ENCODE data around the gene CPT2. TPM values are rescaled to one million over a fixed set of nuclear protein-coding genes. Genes with fewer than 3 reads are reported as not detected.

Gene CPT2
- total RNA-seq, result 11.6 TPM
- 10 to 100 TPM; 27.4 to 35.3 (median 33.5) TPM for polyA plus RNA-seq

- peak within 1 kb of the TSS; percentile 97 to 98 (median 98) for H3K4me3 Mint-ChIP-seq
- peaks cover 26% of the 10 kb centered on the region for H3K4me1 ChIP-seq (ENCODE audit: control insufficient read depth, insufficient read depth, low read length, poor library complexity, severe bottlenecking)
- peak within 1 kb of the TSS; percentile 94 for H3K27ac ChIP-seq (ENCODE audit: insufficient read depth, low read length, poor library complexity, severe bottlenecking)
- DNase-seq (peak; percentile 86 to 96 (median 90)), ATAC-seq (ENCODE audit: low read depth in 2 of 2) (peak; percentile 97 to 99)
- peak within 1 kb of the TSS; percentile 99 to 100 (median 100) for H3K27ac Mint-ChIP-seq
- no peaks in the 10 kb centered on the region for H3K9me3 Mint-ChIP-seq
- no peaks in the 10 kb centered on the region for H3K27me3 ChIP-seq (ENCODE audit: control insufficient read depth, insufficient read depth, low read length)
- peaks cover 18 to 53% (median 39%) of the 10 kb centered on the region in 4 donors for H3K4me1 Mint-ChIP-seq
- peaks cover 12% of the 10 kb centered on the region for H3K36me3 ChIP-seq (ENCODE audit: control insufficient read depth, insufficient read depth, low read length)
- H3K9me3 ChIP-seq (ENCODE audit: control insufficient read depth in 2 of 2, low read length in 2 of 2), result no peaks in the 10 kb centered on the region
- no peaks in the 10 kb centered on the region for H3K27me3 Mint-ChIP-seq
- H3K36me3 Mint-ChIP-seq, result peaks cover 25% of the 10 kb centered on the region
- H3K4me3 ChIP-seq (ENCODE audit: low read depth, low read length), result peak within 1 kb of the TSS; percentile 94
Observed at GRCh38 chr1:53196485-53197290, at the start of gene CPT2. CPT2 (plus strand) TSS chr1:53196824; CDS start chr1:53196944, 120 bp downstream.

GRCh38 chr1:53147174-53147573, 49.5 kb upstream of the CPT2 start:
- no peak overlapping the region for H3K27ac Mint-ChIP-seq
- H3K9me3 Mint-ChIP-seq, result no peaks in the 10 kb centered on the region
- H3K36me3 Mint-ChIP-seq, result no peaks in the 10 kb centered on the region
- peaks cover 0 to 3% (median 0%) of the 10 kb centered on the region in 4 donors for H3K4me1 Mint-ChIP-seq
- Histone ChIP-seq H3K27ac (ENCODE audit: insufficient read depth, low read length, poor library complexity, severe bottlenecking) (no peak overlapping the region), H3K9me3 (ENCODE audit: control insufficient read depth in 2 of 2, low read length in 2 of 2) (no peaks in the 10 kb centered on the region), H3K36me3 (ENCODE audit: control insufficient read depth, insufficient read depth, low read length) (no peaks in the 10 kb centered on the region), H3K4me3 (ENCODE audit: low read depth, low read length) (no peak overlapping the region), H3K4me1 (ENCODE audit: control insufficient read depth, insufficient read depth, low read length, poor library complexity, severe bottlenecking) (no peaks in the 10 kb centered on the region), H3K27me3 (ENCODE audit: control insufficient read depth, insufficient read depth, low read length) (no peaks in the 10 kb centered on the region)
- no peaks in the 10 kb centered on the region for H3K27me3 Mint-ChIP-seq
- no peak for ATAC-seq (ENCODE audit: low read depth in 2 of 2)
- no peak overlapping the region for H3K4me3 Mint-ChIP-seq
- no peak for DNase-seq

GRCh38 chr1:53148123-53148522, 48.5 kb upstream of the CPT2 start:
- no peaks in the 10 kb centered on the region for H3K27me3 ChIP-seq (ENCODE audit: control insufficient read depth, insufficient read depth, low read length)
- Mint-ChIP-seq H3K27me3 (peaks cover 2% of the 10 kb centered on the region), H3K27ac (no peak overlapping the region), H3K36me3 (no peaks in the 10 kb centered on the region), H3K4me1 (peaks cover 0 to 3% (median 0%) of the 10 kb centered on the region in 4 donors), H3K4me3 (no peak overlapping the region), H3K9me3 (no peaks in the 10 kb centered on the region)
- no peaks in the 10 kb centered on the region for H3K9me3 ChIP-seq (ENCODE audit: control insufficient read depth in 2 of 2, low read length in 2 of 2)
- H3K36me3 ChIP-seq (ENCODE audit: control insufficient read depth, insufficient read depth, low read length), result no peaks in the 10 kb centered on the region
- H3K4me3 ChIP-seq (ENCODE audit: low read depth, low read length), result no peak overlapping the region
- no peak overlapping the region for H3K27ac ChIP-seq (ENCODE audit: insufficient read depth, low read length, poor library complexity, severe bottlenecking)
- DNase-seq, result no peak
- no peak for ATAC-seq (ENCODE audit: low read depth in 2 of 2)
- no peaks in the 10 kb centered on the region for H3K4me1 ChIP-seq (ENCODE audit: control insufficient read depth, insufficient read depth, low read length, poor library complexity, severe bottlenecking)

- no peaks in the 10 kb centered on the region for H3K27me3 ChIP-seq (ENCODE audit: control insufficient read depth, insufficient read depth, low read length)
- no peak for ATAC-seq (ENCODE audit: low read depth in 2 of 2)
- H3K9me3 ChIP-seq (ENCODE audit: control insufficient read depth in 2 of 2, low read length in 2 of 2), result no peaks in the 10 kb centered on the region
- no peaks in the 10 kb centered on the region for H3K36me3 ChIP-seq (ENCODE audit: control insufficient read depth, insufficient read depth, low read length)
- no peaks in the 10 kb centered on the region for H3K36me3 Mint-ChIP-seq
- H3K27ac Mint-ChIP-seq, result no peak overlapping the region
- peaks cover 19% of the 10 kb centered on the region for H3K27me3 Mint-ChIP-seq
- DNase-seq, result no peak
- H3K4me3 ChIP-seq (ENCODE audit: low read depth, low read length), result no peak overlapping the region
- H3K4me1 Mint-ChIP-seq, result no peaks in the 10 kb centered on the region
- no peaks in the 10 kb centered on the region for H3K4me1 ChIP-seq (ENCODE audit: control insufficient read depth, insufficient read depth, low read length, poor library complexity, severe bottlenecking)
- H3K27ac ChIP-seq (ENCODE audit: insufficient read depth, low read length, poor library complexity, severe bottlenecking), result no peak overlapping the region
- H3K9me3 Mint-ChIP-seq, result no peaks in the 10 kb centered on the region
- H3K4me3 Mint-ChIP-seq, result no peak overlapping the region
Observed at GRCh38 chr1:53153752-53154151, 42.9 kb upstream of the CPT2 start.

GRCh38 chr1:53154859-53155438, 41.7 kb upstream of the CPT2 start:
- Mint-ChIP-seq H3K36me3 (no peaks in the 10 kb centered on the region), H3K9me3 (no peaks in the 10 kb centered on the region), H3K4me3 (no peak overlapping the region), H3K4me1 (no peaks in the 10 kb centered on the region), H3K27ac (no peak overlapping the region), H3K27me3 (peaks cover 19% of the 10 kb centered on the region)
- Histone ChIP-seq H3K27me3 (ENCODE audit: control insufficient read depth, insufficient read depth, low read length) (no peaks in the 10 kb centered on the region), H3K4me3 (ENCODE audit: low read depth, low read length) (no peak overlapping the region), H3K4me1 (ENCODE audit: control insufficient read depth, insufficient read depth, low read length, poor library complexity, severe bottlenecking) (no peaks in the 10 kb centered on the region), H3K9me3 (ENCODE audit: control insufficient read depth in 2 of 2, low read length in 2 of 2) (no peaks in the 10 kb centered on the region), H3K36me3 (ENCODE audit: control insufficient read depth, insufficient read depth, low read length) (no peaks in the 10 kb centered on the region), H3K27ac (ENCODE audit: insufficient read depth, low read length, poor library complexity, severe bottlenecking) (no peak overlapping the region)
- ATAC-seq (ENCODE audit: low read depth in 2 of 2) (no peak), DNase-seq (no peak)

- H3K9me3 Mint-ChIP-seq, result no peaks in the 10 kb centered on the region
- H3K36me3 Mint-ChIP-seq, result no peaks in the 10 kb centered on the region
- ATAC-seq (ENCODE audit: low read depth in 2 of 2) (no peak), DNase-seq (no peak)
- H3K27ac Mint-ChIP-seq, result no peak overlapping the region
- Histone ChIP-seq H3K9me3 (ENCODE audit: control insufficient read depth in 2 of 2, low read length in 2 of 2) (no peaks in the 10 kb centered on the region), H3K27ac (ENCODE audit: insufficient read depth, low read length, poor library complexity, severe bottlenecking) (no peak overlapping the region), H3K27me3 (ENCODE audit: control insufficient read depth, insufficient read depth, low read length) (no peaks in the 10 kb centered on the region), H3K4me3 (ENCODE audit: low read depth, low read length) (no peak overlapping the region), H3K36me3 (ENCODE audit: control insufficient read depth, insufficient read depth, low read length) (no peaks in the 10 kb centered on the region), H3K4me1 (ENCODE audit: control insufficient read depth, insufficient read depth, low read length, poor library complexity, severe bottlenecking) (no peaks in the 10 kb centered on the region)
- no peak overlapping the region for H3K4me3 Mint-ChIP-seq
- H3K27me3 Mint-ChIP-seq, result peaks cover 19% of the 10 kb centered on the region
- no peaks in the 10 kb centered on the region for H3K4me1 Mint-ChIP-seq
Observed at GRCh38 chr1:53155534-53155933, 41.1 kb upstream of the CPT2 start.

- Histone ChIP-seq H3K27ac (ENCODE audit: insufficient read depth, low read length, poor library complexity, severe bottlenecking) (no peak overlapping the region), H3K4me3 (ENCODE audit: low read depth, low read length) (no peak overlapping the region), H3K4me1 (ENCODE audit: control insufficient read depth, insufficient read depth, low read length, poor library complexity, severe bottlenecking) (no peaks in the 10 kb centered on the region), H3K27me3 (ENCODE audit: control insufficient read depth, insufficient read depth, low read length) (no peaks in the 10 kb centered on the region), H3K36me3 (ENCODE audit: control insufficient read depth, insufficient read depth, low read length) (no peaks in the 10 kb centered on the region), H3K9me3 (ENCODE audit: control insufficient read depth in 2 of 2, low read length in 2 of 2) (no peaks in the 10 kb centered on the region)
- H3K36me3 Mint-ChIP-seq, result no peaks in the 10 kb centered on the region
- DNase-seq (no peak), ATAC-seq (ENCODE audit: low read depth in 2 of 2) (no peak)
- no peak overlapping the region for H3K27ac Mint-ChIP-seq
- H3K27me3 Mint-ChIP-seq, result peaks cover 19% of the 10 kb centered on the region
- H3K4me1 Mint-ChIP-seq, result no peaks in the 10 kb centered on the region
- no peaks in the 10 kb centered on the region for H3K9me3 Mint-ChIP-seq
- H3K4me3 Mint-ChIP-seq, result no peak overlapping the region
Observed at GRCh38 chr1:53155945-53156344, 40.7 kb upstream of the CPT2 start.

- Mint-ChIP-seq H3K4me3 (no peak overlapping the region), H3K4me1 (no peaks in the 10 kb centered on the region), H3K9me3 (no peaks in the 10 kb centered on the region), H3K27me3 (peaks cover 19% of the 10 kb centered on the region), H3K36me3 (no peaks in the 10 kb centered on the region), H3K27ac (no peak overlapping the region)
- ATAC-seq (ENCODE audit: low read depth in 2 of 2) (no peak), DNase-seq (no peak)
- no peak overlapping the region for H3K4me3 ChIP-seq (ENCODE audit: low read depth, low read length)
- no peaks in the 10 kb centered on the region for H3K9me3 ChIP-seq (ENCODE audit: control insufficient read depth in 2 of 2, low read length in 2 of 2)
- H3K27me3 ChIP-seq (ENCODE audit: control insufficient read depth, insufficient read depth, low read length), result no peaks in the 10 kb centered on the region
- H3K4me1 ChIP-seq (ENCODE audit: control insufficient read depth, insufficient read depth, low read length, poor library complexity, severe bottlenecking), result no peaks in the 10 kb centered on the region
- H3K36me3 ChIP-seq (ENCODE audit: control insufficient read depth, insufficient read depth, low read length), result no peaks in the 10 kb centered on the region
- no peak overlapping the region for H3K27ac ChIP-seq (ENCODE audit: insufficient read depth, low read length, poor library complexity, severe bottlenecking)
Observed at GRCh38 chr1:53156783-53157182, 39.8 kb upstream of the CPT2 start.

Data from CD4-positive, CD25-positive, alpha-beta regulatory T cell (primary cell).